Activated gamma-delta T cell treated with Interleukin-2 at 50 U/mL for 16 hours (primary cell): ENCODE measurements around the gene ADIG.
"Not testable (repeated sequence)": the region's sequence is repeated elsewhere in the genome, so short reads cannot be mapped to it uniquely, and the experiment has no call there.

Source experiments
- DNase-seq: peaks from one replicate; pipeline ENCODE4 v3.0.0-alpha.2; 2020

The ADIG gene

GRCh38 chr20:38579219-38579910, 1.6 kb upstream of the ADIG start:
- DNase-seq, result no peak

- DNase-seq, result no peak
These were observed 1.1 kb upstream of the ADIG start for GRCh38 chr20:38579921-38580320.

- no peak for DNase-seq
These were observed 897 bp downstream of the ADIG start for GRCh38 chr20:38581830-38582358.

GRCh38 chr20:38583306-38583705, 2.3 kb downstream of the ADIG start:
- no peak for DNase-seq

GRCh38 chr20:38584099-38584763, 3.2 kb downstream of the ADIG start:
- DNase-seq, result no peak

GRCh38 chr20:38585404-38586180, 4.6 kb downstream of the ADIG start:
- no peak for DNase-seq

GRCh38 chr20:38586181-38586525, 5.2 kb downstream of the ADIG start:
- DNase-seq, result no peak

- no peak for DNase-seq
These were observed 7.3 kb downstream of the ADIG start for GRCh38 chr20:38588303-38588702.

- DNase-seq, result no peak
These were observed 8.4 kb downstream of the ADIG start for GRCh38 chr20:38589351-38589750.

GRCh38 chr20:38589967-38590675, 9.1 kb downstream of the ADIG start:
- no peak for DNase-seq

GRCh38 chr20:38590676-38591473, 9.9 kb downstream of the ADIG start:
- no peak for DNase-seq

- DNase-seq, result no peak
These were observed 10.7 kb downstream of the ADIG start for GRCh38 chr20:38591474-38592410.

- not testable (repeated sequence) for DNase-seq
These were observed 11.4 kb downstream of the ADIG start for GRCh38 chr20:38592411-38592790.

- DNase-seq, result not testable (repeated sequence)
These were observed 13.3 kb downstream of the ADIG start for GRCh38 chr20:38594281-38594680.

GRCh38 chr20:38595886-38596285, 14.9 kb downstream of the ADIG start:
- not testable (repeated sequence) for DNase-seq

- no peak for DNase-seq
These were observed 18.4 kb downstream of the ADIG start for GRCh38 chr20:38599410-38599882.

GRCh38 chr20:38600057-38600456, 19.1 kb downstream of the ADIG start:
- no peak for DNase-seq

- no peak for DNase-seq
These were observed 20.5 kb downstream of the ADIG start, which contains the start of gene ARHGAP40 for GRCh38 chr20:38601216-38602184. Gene ARHGAP40 (plus strand): TSS chr20:38601809.

GRCh38 chr20:38602185-38602581, 21.2 kb downstream of the ADIG start:
- no peak for DNase-seq

- DNase-seq, result no peak
These were observed 22.3 kb downstream of the ADIG start for GRCh38 chr20:38603286-38603685.
